GM21576 (cell line): Measurements from ENCODE around the gene PIEZO1.

ENCODE experiments used
- ATAC-seq: cut with Tn5 transposase; IDR thresholded peaks from one replicate; pipeline ENCODE4 v1.9.1; 2021; ENCODE audit warnings: mild to moderate bottlenecking, moderate library complexity; ENCODE audit not compliant: unreplicated experiment

PIEZO1 gene

DNA sequence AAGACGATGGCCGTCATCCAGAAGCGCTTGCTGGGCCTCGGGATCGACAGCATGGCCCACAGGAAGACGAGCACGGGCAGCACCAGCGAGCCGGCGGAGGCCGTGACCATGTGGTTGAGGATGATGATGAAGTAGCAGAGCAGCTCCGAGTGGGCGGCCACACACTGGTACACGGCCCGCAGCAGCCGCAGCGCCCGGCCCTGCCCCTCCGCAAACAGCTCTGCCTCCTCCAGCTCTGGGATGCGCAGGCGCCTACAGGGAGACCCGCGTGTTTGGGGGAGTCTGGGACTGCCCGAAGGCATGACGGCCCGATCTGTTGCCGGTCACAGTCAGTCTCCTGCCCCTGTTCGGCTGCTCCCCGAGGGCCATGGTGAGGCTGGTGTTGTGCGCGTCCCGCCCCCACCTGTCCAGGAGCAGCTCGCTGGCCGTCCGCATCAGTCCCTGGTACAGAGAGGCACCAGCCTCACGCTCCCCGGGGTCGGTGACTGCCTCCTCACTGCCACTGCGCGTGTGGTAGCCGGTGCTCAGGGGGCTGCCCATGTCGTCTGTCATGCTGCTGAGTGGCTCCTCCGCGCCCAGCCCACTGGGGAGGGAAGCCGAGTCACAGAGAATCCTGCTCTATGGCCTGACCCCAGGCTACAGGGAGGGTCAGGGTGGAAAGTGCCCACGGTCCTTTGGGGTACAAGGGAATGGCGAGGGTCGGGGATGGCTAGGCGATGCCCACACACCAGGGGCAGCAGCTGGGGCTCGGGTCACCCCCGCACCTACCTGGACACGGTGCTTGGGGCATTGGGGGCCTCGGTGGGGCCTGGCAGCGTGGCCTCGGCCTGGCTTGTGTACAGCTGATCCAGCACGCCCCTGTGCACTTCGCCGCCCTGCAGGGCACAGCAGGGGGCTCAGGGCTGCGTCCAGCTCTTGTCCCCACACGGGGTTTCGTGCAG is 62.9 kb downstream of the PIEZO1 start:
- no peak for ATAC-seq

DNA sequence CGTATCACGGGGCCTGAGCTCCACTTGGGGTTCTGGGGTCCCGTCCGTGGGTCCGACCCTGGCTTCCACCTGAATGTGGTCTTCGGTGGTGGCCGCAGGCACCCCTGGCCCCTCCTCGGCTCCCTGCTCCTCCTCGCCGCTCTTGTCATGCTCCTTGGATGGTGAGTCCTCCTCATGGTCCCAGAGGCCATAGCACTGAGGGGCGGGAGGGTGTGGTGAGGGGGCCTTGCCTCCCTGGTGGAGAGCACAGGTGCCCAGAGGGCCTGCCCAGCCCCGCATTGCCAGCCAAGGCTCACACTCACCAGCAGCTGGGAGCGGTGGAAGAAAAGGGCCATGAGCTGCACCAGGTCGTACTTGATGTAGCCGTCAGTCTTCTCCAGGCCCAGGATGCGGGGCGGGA is 63.8 kb downstream of the PIEZO1 start:
- ATAC-seq = no peak

DNA sequence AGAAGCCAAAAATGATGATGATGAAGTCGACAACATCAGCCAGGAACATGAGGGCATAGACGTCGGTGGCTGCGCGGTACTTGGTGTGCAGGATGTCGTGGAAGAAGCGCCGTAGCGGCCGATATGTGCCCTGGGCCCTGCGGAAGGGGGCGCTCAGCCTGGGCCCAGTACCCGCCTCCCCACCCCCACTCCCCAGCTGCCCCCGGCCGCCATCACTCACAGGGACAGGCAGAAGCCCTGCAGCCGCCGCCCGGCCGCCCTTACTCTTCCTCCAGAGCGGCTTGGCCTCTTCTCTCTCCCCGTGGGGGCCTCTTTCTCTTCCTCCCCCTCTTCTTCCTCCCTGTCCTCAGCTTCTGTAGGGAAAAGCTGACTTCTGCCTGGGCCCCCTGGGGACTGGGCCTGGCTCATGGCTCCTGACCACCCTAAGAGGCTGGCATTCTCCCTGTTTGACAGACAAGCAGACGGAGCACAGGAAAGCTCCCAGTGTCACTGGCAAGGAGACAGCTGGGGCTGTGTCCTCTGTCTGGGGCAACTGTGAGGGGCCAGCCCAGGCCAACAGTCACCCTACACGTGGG is 64.5 kb downstream of the PIEZO1 start:
- no peak for ATAC-seq

DNA sequence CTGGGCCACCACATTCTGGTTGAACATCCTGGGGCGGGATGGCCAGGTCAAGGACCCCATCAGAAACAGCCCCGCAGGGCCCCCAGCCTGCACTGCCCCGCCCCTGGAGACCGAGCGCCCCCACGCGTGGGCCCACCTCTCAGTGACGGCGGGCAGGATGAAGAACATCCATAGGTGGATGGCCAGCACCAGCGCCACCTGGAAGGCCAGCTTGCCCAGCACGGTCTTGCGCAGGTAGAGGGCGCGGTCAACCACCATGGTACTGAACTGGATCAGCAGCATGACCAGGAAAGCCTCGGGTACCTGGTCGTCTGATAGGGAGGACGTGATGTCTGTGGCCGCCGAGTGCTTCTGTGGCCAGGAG is 65.1 kb downstream of the PIEZO1 start:
- ATAC-seq = no peak

DNA sequence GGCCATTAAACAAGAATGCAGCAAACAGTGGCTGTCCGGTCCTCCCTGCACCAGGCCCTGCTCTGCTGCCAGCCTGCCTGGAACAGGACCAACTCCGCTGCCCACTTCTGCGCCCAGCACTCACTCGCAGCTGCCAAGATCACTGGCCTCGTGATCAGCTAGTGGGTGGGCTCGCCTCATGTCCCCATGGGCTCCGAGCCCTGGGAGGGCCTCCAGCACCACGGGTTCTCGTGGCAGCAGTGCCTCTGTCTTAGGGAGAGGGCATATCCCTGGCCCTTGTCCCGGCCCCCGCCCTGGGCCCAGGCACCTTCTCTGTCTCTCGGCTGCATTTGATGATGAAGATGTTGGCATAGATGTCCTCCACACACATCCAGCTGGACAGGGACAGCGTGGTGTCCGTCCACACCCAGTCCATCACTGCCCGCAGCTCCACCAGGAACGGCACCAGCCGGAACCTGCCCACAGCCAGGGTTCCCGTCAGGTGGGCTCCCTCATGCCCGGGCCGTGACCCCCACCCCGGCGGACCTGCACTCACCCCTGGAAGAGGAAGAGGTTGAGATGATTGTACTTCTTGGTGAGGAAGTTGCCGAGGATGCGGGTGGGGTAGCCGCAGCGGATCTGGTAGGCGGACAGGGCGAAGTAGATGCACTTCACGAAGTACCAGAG is 65.6 kb downstream of the PIEZO1 start:
- ATAC-seq = no peak

DNA sequence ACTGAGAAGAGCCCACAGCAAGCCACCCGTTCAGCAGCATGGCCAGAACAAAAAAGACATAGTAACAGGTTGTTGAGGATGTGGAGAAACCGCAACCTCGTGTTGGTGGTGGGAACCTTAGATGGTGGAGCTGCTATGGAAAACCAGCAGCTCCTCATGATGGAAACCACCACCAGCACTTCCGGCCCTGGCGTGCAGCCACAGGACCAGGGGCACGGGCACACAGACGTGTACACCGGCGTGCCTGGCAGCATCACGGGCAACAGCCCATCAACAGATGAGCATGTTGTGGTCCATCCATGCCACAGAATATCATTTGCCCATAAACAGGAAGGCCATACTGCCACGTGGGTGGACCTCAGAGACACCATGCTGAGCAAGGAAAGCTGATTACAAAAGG is 66.8 kb downstream of the PIEZO1 start:
- ATAC-seq = no peak

DNA sequence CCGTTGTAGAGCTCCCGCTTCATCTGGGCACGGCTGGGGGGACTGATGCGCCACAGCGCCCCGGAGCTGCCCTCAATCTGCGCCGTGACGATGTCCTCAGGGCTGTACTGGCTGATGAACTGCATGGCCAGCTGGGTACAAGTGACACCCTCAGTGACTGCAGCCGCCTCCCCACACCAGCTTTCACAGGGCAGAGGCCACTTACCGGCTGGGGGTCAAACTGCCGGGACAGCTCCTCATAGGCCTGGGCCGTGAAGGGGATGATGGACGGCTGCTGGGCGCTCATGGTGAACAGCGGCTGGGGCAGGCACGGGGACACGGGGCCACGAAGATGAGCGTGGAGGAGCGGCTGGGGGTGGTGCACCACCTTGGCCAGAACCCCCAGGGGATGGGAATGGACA is 68.4 kb downstream of the PIEZO1 start:
- ATAC-seq = no peak

DNA sequence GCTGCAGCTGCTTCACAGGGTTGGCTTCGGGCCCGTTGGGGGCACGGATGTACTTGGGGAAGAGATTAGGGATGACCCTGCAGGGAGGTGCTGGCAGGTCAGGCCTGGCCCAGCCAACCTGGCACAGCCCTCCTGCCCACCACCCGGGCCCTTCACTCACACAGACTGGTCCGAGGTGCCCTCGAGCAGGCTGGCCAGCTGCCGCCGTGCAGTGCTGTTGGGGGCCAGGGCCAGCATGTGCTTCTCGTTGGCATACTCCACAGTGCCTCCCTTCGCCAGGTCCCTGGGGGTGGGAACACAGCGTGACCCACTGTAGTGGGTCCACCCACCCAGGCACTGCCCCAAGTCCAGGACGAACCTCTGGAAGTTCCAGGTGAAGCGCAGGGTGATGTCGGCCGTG is 68.8 kb downstream of the PIEZO1 start:
- no peak for ATAC-seq

DNA sequence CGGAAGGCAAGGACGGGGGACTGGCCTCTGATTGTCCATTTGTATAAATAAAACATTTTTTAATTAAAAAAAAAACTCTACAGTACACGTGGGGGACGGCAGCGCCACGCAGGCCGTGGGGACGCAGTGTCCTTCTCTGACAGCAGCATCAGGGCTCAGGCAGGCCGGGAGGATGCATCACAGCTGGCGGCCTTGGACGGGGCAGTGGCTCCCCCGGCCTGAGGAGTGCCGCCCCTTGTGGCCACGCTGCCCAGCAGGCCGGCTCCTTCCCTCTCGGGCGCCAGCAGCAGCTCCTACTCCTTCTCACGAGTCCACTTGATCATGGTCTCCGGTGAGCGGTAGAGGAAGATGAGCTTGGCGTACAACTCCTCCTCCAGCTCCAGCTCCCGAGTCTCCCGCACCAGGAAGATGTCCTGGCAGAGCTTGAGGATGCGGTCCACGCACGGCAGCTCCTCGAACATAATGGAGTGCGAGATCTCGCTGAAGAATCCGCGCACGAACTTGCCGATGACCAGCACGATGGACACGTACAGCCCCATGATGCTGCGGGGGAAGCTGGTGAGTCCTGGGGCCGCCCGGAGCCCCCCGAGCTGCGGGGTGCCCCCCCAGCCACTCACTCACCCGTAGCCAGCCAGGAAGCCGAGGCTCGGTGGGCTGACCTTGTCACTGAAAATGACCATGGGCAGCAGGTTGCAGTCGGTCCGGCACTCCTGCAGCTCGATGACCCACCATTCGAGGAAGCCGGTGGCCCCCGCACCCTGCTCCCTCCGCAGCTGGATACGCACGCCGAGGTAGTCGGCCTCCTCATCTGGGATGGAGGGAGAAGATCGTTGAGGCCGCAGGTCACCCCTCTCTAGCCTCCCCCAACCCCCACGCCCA is 69.5 kb downstream of the PIEZO1 start:
- no peak for ATAC-seq

DNA sequence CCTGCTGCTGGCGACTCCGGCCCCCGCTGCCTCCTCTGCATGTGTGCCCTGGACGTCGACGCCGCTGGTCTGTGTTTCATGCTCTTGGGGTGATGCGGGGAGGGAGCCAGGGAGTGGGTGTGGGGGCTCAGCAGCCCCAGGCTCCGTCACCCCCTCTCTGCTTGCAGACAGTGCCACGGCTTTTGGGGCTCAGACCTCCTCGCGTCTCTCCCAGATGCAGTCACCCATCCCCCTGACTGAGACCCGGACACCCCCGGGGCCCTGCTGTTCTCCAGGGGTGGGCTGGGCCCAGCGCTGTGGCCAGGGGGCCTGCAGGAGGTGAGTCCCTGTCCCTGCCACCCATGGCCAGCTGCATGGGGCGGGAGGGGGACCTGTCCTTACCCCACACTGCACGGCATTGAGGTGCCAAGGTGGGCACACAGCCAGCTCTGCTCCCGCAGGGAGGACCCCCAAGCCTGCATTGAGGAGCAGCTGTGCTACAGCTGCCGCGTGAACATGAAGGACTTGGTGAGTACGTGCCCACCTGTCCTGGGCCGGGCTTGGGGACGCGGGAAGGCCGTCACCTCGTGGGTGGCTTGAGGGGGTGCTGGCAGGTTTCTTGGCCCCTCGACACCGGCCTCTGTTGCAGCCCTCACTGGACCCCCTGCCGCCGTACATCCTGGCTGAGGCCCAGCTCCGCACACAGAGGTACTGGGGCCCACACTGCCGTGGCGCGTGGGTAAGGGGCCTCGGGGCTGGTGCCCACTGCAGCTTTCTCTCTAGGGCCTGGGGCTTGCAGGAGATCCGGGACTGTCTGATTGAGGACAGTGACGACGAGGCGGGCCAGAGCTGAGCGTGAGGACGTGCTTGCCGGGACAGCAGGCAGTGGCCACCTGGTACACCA is 70.4 kb downstream of the PIEZO1 start:
- no peak for ATAC-seq

DNA sequence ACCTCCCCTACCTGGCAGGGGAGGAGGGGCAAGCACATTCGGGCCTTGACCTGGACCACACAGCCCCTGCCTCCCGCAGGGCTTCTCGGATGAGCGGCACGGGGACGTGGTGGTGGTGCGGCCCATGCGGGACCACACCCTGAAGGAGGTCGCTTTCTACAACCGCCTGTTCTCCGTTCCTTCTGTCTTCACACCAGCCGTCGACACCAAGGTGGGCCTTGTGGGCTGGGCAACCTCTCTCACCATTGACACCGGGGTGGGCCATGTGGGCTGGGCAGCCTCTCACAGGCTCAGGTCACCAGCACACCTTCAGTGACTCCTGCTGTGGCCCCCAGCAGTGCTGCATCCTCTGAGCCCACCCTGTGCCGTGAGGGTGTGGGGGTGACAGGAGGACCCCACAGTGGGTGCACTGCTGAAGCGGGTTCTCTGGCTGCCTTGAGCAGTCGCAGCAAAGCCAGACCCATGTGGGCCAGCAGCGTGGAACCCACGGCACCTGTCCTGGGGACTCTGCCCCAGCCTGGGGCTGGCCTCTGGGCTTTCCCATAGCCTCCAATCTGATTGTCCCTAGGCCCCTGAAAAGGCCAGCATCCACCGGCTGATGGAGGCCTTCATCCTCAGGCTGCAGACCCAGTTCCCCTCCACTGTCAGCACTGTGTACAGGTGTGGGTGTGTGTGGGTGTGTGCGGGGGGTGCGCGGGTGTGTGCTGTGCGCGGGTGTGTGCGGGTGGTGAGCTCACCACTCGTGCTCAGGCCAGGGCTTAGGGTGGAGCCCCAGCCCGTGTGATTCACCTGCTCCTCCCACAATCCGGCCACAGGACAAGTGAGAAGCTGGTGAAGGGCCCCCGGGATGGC is 71.2 kb downstream of the PIEZO1 start:
- no peak for ATAC-seq

DNA sequence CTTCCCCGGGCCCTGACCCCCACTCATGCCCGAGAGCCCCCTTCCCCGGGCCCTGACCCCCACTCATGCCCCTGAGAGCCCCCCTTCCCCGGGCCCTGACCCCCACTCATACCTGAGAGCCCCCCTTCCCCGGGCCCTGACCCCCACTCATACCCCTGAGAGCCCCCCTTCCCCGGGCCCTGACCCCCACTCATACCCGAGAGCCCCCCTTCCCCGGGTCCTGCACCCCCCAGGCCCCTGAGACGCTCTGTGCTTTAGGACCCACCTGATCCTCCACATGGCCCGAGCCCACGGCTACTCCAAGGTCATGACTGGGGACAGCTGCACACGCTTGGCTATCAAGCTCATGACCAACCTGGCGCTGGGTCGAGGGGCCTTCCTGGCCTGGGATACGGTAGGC is 72.0 kb downstream of the PIEZO1 start:
- ATAC-seq = no peak

DNA sequence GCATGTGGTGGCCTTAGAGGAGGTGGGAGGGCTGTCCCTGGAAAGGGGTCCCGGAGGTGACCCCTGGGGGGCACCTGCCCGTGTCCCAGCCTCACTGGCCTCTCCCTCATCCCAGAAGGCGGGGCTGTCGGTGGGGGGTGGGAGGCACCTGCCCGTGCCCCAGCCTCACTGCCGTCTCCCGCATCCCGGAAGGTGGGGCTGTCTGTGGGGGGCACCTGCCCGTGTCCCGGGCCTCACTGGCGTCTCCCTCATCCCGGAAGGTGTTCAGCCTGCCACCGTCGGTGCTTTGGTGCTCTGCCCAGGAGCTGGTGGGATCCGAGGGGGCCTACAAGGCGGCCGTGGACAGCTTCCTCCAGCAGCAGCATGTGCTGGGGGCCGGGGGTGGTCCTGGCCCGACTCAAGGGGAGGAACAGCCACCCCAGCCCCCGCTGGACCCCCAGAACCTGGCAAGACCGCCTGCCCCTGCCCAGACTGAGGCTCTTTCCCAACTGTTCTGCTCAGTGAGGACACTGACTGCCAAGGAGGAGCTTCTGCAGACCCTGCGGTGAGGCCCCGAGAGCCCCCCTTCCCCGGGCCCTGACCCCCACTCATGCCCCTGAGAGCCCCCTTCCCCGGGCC is 72.5 kb downstream of the PIEZO1 start:
- ATAC-seq = no peak

DNA sequence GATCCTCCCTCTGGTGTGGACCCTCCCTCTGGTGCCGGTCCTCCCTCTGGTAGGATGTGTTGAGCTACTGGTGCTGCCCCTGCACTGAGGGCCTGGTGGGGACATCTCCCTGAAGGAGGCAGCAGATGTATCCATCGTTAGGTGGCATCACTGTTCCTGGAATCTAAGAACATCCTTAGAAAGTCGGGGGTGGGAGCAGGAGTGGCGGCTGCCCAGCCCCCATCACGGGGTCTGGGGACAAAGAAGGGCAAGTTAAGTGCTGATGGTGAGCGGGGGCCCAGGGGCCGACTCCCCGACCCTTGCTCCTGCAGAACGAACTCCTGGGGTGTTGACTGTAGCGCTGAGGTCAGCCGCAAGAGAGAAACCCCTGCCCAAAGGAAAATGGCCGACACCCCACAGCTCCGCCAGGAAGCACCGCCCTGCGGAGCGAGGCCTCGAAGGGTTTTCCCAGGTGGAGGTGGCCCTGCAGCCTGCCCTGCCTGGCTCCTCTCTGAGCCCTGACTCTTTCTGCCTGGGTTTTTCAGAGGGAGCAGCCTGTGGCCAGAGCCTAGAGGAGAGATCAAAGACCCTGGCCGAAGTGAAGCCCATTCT is 73.2 kb downstream of the PIEZO1 start:
- ATAC-seq = no peak

DNA sequence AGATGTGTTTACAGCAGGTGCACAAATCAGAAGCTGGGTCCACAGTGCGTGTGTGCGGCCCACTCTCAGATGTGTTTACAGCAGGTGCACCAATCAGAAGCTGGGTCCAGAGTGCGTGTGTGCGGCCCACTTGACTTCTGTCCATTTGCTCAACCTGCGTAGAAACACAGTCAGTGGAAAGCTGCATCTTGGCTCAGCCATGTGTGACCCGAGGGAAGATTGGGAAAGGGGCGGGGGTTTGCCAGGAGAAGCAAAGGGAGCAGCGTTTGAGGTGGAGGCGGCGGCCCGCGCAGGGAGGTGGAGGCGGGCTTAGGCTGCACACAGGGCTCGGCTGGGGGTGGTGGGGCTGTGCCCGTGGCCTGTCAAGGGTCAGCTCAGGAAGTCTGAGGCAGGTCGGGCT is 74.5 kb downstream of the PIEZO1 start:
- no peak for ATAC-seq

DNA sequence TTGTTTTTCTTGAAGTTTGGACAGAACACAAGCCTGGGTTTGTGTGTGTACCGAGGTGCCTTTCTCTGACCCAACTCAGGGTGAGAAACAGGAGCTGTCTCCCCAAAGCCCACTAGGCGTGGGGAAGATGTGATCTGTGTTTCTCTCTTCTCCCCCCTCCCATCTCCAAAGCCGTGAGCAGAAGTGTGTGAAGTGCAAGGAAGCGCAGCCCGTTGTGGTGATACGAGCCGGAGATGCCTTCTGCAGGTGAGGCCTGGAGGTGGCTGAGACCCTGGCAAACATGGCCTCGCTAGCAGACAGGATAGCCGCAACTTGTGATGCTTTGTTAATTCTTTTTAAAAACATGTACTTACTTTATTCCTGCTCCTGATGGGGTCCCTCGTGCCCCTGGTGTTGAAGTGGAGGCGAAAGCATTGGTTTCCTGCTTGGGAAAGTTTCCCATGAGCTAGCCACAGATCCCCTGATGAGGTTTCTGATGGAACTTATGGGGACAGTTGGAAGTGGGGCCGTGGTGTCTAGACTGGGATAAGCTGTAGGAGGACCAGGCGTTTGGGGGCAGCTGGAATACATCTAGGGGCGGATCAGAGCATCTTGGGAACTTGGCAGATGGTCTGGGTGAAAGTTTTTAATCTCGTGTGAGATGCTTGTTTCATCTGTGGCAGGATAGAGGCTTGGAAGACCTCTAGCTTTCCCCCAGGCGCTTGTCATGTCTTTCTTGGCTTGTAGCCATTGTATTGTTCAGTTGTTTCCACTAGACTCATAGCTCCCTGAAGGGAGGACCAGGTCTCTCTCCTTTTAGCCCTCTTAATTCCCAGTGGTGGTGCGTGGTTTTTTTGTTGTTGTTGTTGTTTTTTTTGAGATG is 77.8 kb downstream of the PIEZO1 start:
- no peak for ATAC-seq

DNA sequence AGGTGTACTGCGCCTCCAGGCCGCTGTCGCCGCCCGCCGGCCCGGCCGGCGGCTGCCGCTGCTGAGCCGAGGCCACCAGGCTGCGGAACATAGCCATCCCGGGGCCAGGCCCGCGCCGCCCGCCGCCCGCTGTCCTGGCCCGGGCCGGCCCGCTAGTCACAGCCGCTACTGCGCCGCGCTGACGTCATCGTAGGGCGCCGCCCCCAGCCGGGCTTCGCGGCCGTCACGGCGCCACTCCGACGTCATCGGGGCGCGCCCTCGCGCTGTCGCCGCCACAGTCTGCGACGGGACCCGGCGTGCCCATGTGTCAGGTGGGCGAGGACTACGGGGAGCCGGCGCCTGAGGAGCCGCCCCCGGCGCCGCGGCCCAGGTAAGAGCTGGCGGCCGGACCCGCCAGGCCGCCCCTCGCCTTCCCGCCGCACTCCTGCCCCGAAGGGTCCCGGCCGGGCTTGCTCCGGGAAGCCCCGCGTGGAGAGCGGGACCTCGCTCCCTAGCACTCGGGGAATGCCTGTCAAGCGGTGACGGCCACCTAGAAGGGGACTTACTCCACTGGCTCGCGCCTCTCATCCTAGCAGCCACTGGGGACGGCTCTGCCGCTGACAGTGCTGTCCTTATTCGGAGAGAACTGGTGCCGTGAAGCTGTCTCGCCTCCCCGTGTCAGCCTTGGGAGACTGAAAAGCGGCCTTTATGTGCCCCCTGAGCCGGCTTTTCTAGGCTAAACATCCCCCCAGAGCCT is 78.6 kb downstream of the PIEZO1 start, which contains the start of the genes CTU2 and RNF166:
Gene CTU2, plus strand, starts transcription at position 275 of the 736 bp plus-strand sequence. Its CDS starts 28 bp downstream, at position 303.
Gene RNF166, minus strand, starts transcription at position 180 of the 736 bp plus-strand sequence. Its CDS starts 83 bp downstream, at position 97.
- ATAC-seq = peak; percentile 43
